PC-3 (cell line): ENCODE data around the gene GPR152. TPM values are rescaled to one million over a fixed set of nuclear protein-coding genes. Genes with fewer than 3 reads are reported as not detected.
A peak's percentile ranks its signal among the peaks of the same experiment; 100 is the strongest.
"Not testable (repeated sequence)": the region's sequence is repeated elsewhere in the genome, so short reads cannot be mapped to it uniquely, and the experiment has no call there.

Experiments used
- ATAC-seq: fragments of 200-7000 bp; cut with Tn5 transposase; 2 replicates; pipeline ENCODE4 v1.9.1; 2020; ENCODE audit warnings: mild to moderate bottlenecking, moderate library complexity
- BruUV-seq: library from RNA; stranded (reverse); fragments of 400-500 nt; replicated peaks from 2 replicates; lab custom pipeline; 2021; lab: Mats Ljungman, UMichigan
- CTCF ChIA-PET: fragments of 300-600 bp; sonication (Branson Sonifier 250); formaldehyde crosslinking; loops from one replicate; lab custom pipeline; 2022; ENCODE audit warnings: antibody characterized with exemption; lab: Charles Lee
- POLR2A ChIA-PET: fragments of 300-600 bp; sonication (Branson Sonifier 250); formaldehyde crosslinking; loops from one replicate; lab custom pipeline; 2022; ENCODE audit warnings: antibody characterized with exemption; ENCODE audit not compliant: unreplicated experiment; lab: Charles Lee
- DNase-seq: peaks from one replicate; pipeline ENCODE4 v3.0.0-alpha.2; 2015
- H2AFZ ChIP-seq: fragments of 300-600 bp; sonication (generic); 2 replicates; pipeline ENCODE4 v1.6.0; 2016; ENCODE audit warnings: antibody characterized with exemption, low read length
- H3F3A ChIP-seq: fragments of 300-600 bp; sonication (generic); one replicate; pipeline ENCODE4 v1.6.0; 2017; ENCODE audit warnings: antibody characterized with exemption, low read length, control low read depth, mild to moderate bottlenecking; ENCODE audit not compliant: unreplicated experiment
- H3K27ac ChIP-seq: fragments of 300-600 bp; sonication (generic); 2 replicates; pipeline ENCODE4 v1.5.1; 2016; ENCODE audit warnings: mild to moderate bottlenecking, low read length
- H3K27me3 ChIP-seq: fragments of 300-600 bp; sonication (generic); 2 replicates; pipeline ENCODE4 v1.6.1; 2016; ENCODE audit warnings: low read length, mixed read lengths
- H3K36me3 ChIP-seq: fragments of 300-600 bp; sonication (generic); 2 replicates; pipeline ENCODE4 v1.6.1; 2016; ENCODE audit warnings: low read depth, mixed run types, low read length, mixed read lengths
- H3K4me1 ChIP-seq: fragments of 300-600 bp; sonication (generic); 2 replicates; pipeline ENCODE4 v1.5.1; 2016; ENCODE audit warnings: low read length; ENCODE audit not compliant: insufficient read depth
- H3K4me2 ChIP-seq: fragments of 300-600 bp; sonication (generic); 2 replicates; pipeline ENCODE4 v1.6.0; 2016; ENCODE audit warnings: low read length
- H3K4me3 ChIP-seq: fragments of 300-600 bp; sonication (generic); 2 replicates; pipeline ENCODE4 v1.5.1; 2016; ENCODE audit warnings: mild to moderate bottlenecking, low read length, mixed read lengths
- H3K79me2 ChIP-seq: fragments of 300-600 bp; sonication (generic); 2 replicates; pipeline ENCODE4 v1.6.1; 2017; ENCODE audit warnings: low read length, mixed read lengths
- H3K9ac ChIP-seq: fragments of 300-600 bp; sonication (generic); 2 replicates; pipeline ENCODE4 v1.6.0; 2016; ENCODE audit warnings: mild to moderate bottlenecking, low read length
- H3K9me2 ChIP-seq: fragments of 300-600 bp; sonication (generic); replicated peaks from 2 replicates; pipeline ENCODE4 v1.6.1; 2016; ENCODE audit warnings: mixed run types, low read length, mixed read lengths
- H3K9me3 ChIP-seq: fragments of 300-600 bp; sonication (generic); 2 replicates; pipeline ENCODE4 v1.6.1; 2016; ENCODE audit warnings: low read length, mixed read lengths
- H4K20me1 ChIP-seq: fragments of 300-600 bp; sonication (generic); 2 replicates; pipeline ENCODE4 v1.6.1; 2016; ENCODE audit warnings: low read length, mixed read lengths
- CTCF ChIP-seq: fragments of 300-600 bp; sonication (generic); conservative IDR thresholded peaks from 2 replicates; pipeline ENCODE4 v1.5.1; 2017; ENCODE audit warnings: antibody characterized with exemption, low read depth, mild to moderate bottlenecking, low read length
- EZH2 ChIP-seq: fragments of 300-600 bp; sonication (generic); IDR thresholded peaks from one replicate; pipeline ENCODE4 v1.6.1; 2017; ENCODE audit warnings: antibody characterized with exemption, mild to moderate bottlenecking, low read length; ENCODE audit not compliant: unreplicated experiment
- EZH2phosphoT487 ChIP-seq: fragments of 300-600 bp; sonication (generic); IDR thresholded peaks from 2 replicates; pipeline ENCODE4 v1.6.1; 2018; ENCODE audit warnings: mild to moderate bottlenecking, antibody characterized with exemption, low read length, borderline replicate concordance
- intact Hi-C: fragments of 100-400 bp; cut with micrococcal nuclease; formaldehyde crosslinking; loops from 2 replicates; pipeline ENCODE4 v1.9.0; 2023
- total RNA-seq: library from RNA; depleted of rRNA; stranded (reverse); fragments of >200 nt; gene quantifications from 2 replicates; pipeline ENCODE4 v1.2.3, GENCODE V29; 2014

The GPR152 gene
- total RNA-seq, 1 experiment from 2014 or later: not detected

- DNase-seq (no peak), ATAC-seq (no peak)
- Histone ChIP-seq H3K27ac (no peak overlapping the region), H3F3A (no peaks in the 10 kb centered on the region), H2AFZ (no peak overlapping the region), H3K9ac (no peak overlapping the region), H3K4me2 (no peak overlapping the region), H3K9me2 (no peaks in the 10 kb centered on the region), H3K27me3 (no peaks in the 10 kb centered on the region), H3K4me3 (no peak overlapping the region), H3K79me2 (peaks cover 23% of the 10 kb centered on the region), H3K9me3 (no peaks in the 10 kb centered on the region), H3K36me3 (no peaks in the 10 kb centered on the region; the same call in 1 of the 2 replicates), H4K20me1 (no peaks in the 10 kb centered on the region), H3K4me1 (peaks cover 15% of the 10 kb centered on the region)
- POLR2A ChIA-PET: no interaction called here
- no peak for TF ChIP-seq CTCF
- TF ChIP-seq EZH2phosphoT487: no peak
- no peak for TF ChIP-seq EZH2
- CTCF ChIA-PET: no interaction called here
- no TSS peak for BruUV-seq
- intact Hi-C loops: no loop called here
Observed at GRCh38 chr11:67486481-67487195, 34.1 kb upstream of the GPR152 start.

GRCh38 chr11:67485873-67486361 lies 33.4 kb upstream of the GPR152 start:
- POLR2A ChIA-PET, H3K4me3 ChIP-seq, H3K27me3 ChIP-seq: not testable (repeated sequence)

DNA sequence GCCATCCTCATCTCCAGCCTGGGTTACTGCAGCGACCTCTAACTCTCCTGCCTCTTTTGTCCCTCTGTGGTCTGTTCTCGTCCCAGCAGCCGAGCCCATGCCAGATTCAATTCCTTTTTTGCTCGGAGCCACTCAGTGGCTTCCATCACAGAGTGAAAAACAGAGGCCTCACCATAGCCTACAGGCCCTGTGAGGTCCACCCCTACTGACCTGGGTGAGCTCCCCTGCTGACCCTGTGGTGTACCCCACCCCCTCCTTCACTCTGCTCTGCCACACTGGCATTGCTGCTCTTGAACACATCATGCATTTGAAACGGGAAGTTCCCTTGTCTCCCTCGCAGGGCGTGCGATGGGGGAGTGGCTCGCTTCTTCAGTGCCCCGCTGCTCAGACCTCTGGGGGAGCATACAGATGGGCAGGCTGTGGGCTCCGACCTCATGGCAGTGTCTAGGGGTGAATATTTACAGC lies 32.4 kb upstream of the GPR152 start:
- H3K9me2 ChIP-seq: no peaks in the 10 kb centered on the region
- POLR2A ChIA-PET: no interaction called here
- peaks cover 23% of the 10 kb centered on the region for H3K79me2 ChIP-seq
- peaks cover 15% of the 10 kb centered on the region for H3K4me1 ChIP-seq
- no TSS peak for BruUV-seq
- CTCF ChIA-PET: no interaction called here
- H3F3A ChIP-seq: no peaks in the 10 kb centered on the region
- no peaks in the 10 kb centered on the region; the same call in 1 of the 2 replicates for H3K36me3 ChIP-seq
- no peaks in the 10 kb centered on the region for H3K9me3 ChIP-seq
- DNase-seq (no peak), ATAC-seq (no peak)
- H3K27ac ChIP-seq: no peak overlapping the region
- H4K20me1 ChIP-seq: no peaks in the 10 kb centered on the region
- H2AFZ ChIP-seq: no peak overlapping the region
- intact Hi-C loops: no loop called here
- no peak overlapping the region for H3K9ac ChIP-seq
- H3K27me3 ChIP-seq: no peaks in the 10 kb centered on the region
- TF ChIP-seq EZH2phosphoT487 (no peak), CTCF (no peak), EZH2 (no peak)
- H3K4me2 ChIP-seq: peak overlapping the region; percentile 90; the same call in 1 of the 2 replicates
- no peak overlapping the region for H3K4me3 ChIP-seq

More at GRCh38 chr11:67485873-67486361, 33.4 kb upstream of the GPR152 start:
- DNase-seq, H2AFZ ChIP-seq, BruUV-seq, H3K9me2 ChIP-seq, H3K9ac ChIP-seq, H3K4me2 ChIP-seq, H3K27ac ChIP-seq, H4K20me1 ChIP-seq, H3F3A ChIP-seq, H3K36me3 ChIP-seq, H3K9me3 ChIP-seq, ATAC-seq, intact Hi-C loops: not testable (repeated sequence)
- Histone ChIP-seq H3K79me2 (peaks cover 23% of the 10 kb centered on the region), H3K4me1 (peaks cover 15% of the 10 kb centered on the region)
- CTCF ChIA-PET: interaction anchor here (0.7 kb wide), 1 partner anchor 113 kb away, joined by 3 read pairs; no protein-coding TSS in a partner anchor
